Activated CD8-positive, alpha-beta T cell treated with anti-CD3 and anti-CD28 coated beads for 36 hours (primary cell): ENCODE results near the gene MMP8. TPM values are rescaled to one million over a fixed set of nuclear protein-coding genes. Genes with fewer than 3 reads are reported as not detected.
A peak's percentile ranks its signal among the peaks of the same experiment; 100 is the strongest.
"Not testable (repeated sequence)": the region's sequence is repeated elsewhere in the genome, so short reads cannot be mapped to it uniquely, and the experiment has no call there.

ENCODE experiments used
- ATAC-seq: fragments of 200-7000 bp; cut with Tn5 transposase; one replicate; pipeline ENCODE4 v1.10.0; 2021; ENCODE audit warnings: mild to moderate bottlenecking, moderate library complexity
- CTCF ChIA-PET: fragments of 350-600 bp; sonication (Branson Sonifier 250); formaldehyde crosslinking; loops from one replicate; lab custom pipeline; 2021; ENCODE audit warnings: antibody characterized with exemption; lab: Charles Lee
- POLR2A ChIA-PET: fragments of 350-600 bp; sonication (Branson Sonifier 250); formaldehyde crosslinking; loops from one replicate; lab custom pipeline; 2021; ENCODE audit warnings: antibody characterized with exemption; lab: Charles Lee
- DNase-seq: peaks from one replicate; pipeline ENCODE4 v3.0.0-alpha.2; 2020
- H3K27ac Mint-ChIP-seq: one replicate; pipeline ENCODE4 v1.8.0; 2021; ENCODE audit warnings: mild to moderate bottlenecking, mixed read lengths
- H3K27me3 Mint-ChIP-seq: one replicate; pipeline ENCODE4 v1.8.0; 2021; ENCODE audit warnings: mixed read lengths
- H3K36me3 Mint-ChIP-seq: one replicate; pipeline ENCODE4 v1.8.0; 2021; ENCODE audit warnings: low read depth, mixed read lengths
- H3K4me1 Mint-ChIP-seq: one replicate; pipeline ENCODE4 v1.8.0; 2021; ENCODE audit warnings: low read depth, mixed read lengths
- H3K4me3 Mint-ChIP-seq: one replicate; pipeline ENCODE4 v1.8.0; 2021; ENCODE audit warnings: mild to moderate bottlenecking, moderate library complexity, mixed read lengths
- H3K9me3 Mint-ChIP-seq: one replicate; pipeline ENCODE4 v1.8.0; 2021; ENCODE audit warnings: mixed read lengths
- intact Hi-C: fragments of 100-400 bp; cut with micrococcal nuclease; formaldehyde crosslinking; loops from one replicate; pipeline ENCODE4 v1.10.0; 2022
- total RNA-seq, 2 experiments: library from RNA; stranded (reverse); gene quantifications; one replicate each; pipeline ENCODE4 v1.2.3, GENCODE V29; 2021
- TF ChIP-seq, protein P1 (sequence below): fragments of 200-600 bp; IDR thresholded peaks from one replicate; pipeline ENCODE4 v1.8.0; 2022; ENCODE audit warnings: antibody characterized with exemption, mild to moderate bottlenecking

MMP8 gene
- total RNA-seq, 2 experiments from 2014 or later, result not detected

DNA sequence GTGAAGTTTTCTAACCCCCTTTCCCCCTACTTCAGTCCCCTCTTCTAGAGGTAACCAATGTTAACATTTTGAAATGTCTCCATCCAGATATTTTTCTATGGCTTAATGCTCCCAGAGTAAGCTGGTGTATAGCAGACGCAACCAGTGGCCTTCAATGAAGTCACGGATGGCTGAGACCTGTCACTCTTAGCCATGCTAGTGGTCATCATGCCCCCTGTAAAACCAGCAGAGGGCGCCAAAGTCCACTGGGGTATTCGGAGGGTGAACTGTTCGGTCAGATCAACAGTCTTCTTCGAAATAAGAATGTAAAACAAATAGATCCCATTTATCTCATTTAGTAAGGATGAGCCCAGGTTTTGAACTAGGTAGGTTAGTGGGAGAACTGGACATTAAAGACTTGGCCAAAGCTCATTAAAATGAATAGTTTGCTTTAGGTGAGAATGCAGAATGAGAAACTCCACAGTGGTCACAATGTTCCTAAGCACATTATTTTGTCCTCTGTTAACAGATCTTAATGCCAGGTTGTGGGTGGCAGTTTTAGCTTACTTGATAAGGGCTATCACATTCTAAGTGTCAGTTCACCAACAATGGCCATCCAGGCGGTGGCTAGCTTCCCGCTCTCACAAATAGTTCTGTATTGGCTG, 8.6 kb upstream of the MMP8 start:
- intact Hi-C loops, result loop anchor here (5.0 kb wide), 1 partner anchor 209 kb away; no protein-coding TSS in a partner anchor
- TF ChIP-seq, protein P1, sequence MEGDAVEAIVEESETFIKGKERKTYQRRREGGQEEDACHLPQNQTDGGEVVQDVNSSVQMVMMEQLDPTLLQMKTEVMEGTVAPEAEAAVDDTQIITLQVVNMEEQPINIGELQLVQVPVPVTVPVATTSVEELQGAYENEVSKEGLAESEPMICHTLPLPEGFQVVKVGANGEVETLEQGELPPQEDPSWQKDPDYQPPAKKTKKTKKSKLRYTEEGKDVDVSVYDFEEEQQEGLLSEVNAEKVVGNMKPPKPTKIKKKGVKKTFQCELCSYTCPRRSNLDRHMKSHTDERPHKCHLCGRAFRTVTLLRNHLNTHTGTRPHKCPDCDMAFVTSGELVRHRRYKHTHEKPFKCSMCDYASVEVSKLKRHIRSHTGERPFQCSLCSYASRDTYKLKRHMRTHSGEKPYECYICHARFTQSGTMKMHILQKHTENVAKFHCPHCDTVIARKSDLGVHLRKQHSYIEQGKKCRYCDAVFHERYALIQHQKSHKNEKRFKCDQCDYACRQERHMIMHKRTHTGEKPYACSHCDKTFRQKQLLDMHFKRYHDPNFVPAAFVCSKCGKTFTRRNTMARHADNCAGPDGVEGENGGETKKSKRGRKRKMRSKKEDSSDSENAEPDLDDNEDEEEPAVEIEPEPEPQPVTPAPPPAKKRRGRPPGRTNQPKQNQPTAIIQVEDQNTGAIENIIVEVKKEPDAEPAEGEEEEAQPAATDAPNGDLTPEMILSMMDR, result peak; percentile 72
- CTCF ChIA-PET, result interaction anchor here (0.9 to 1.9 kb wide), 10 partner anchors 24 to 320 kb away, joined by 3 to 15 read pairs (median 3); partner anchors contain the start of gene MMP27
- Mint-ChIP-seq H3K4me1 (no peaks in the 10 kb centered on the region), H3K27ac (no peak overlapping the region), H3K36me3 (no peaks in the 10 kb centered on the region), H3K4me3 (no peak overlapping the region), H3K9me3 (no peaks in the 10 kb centered on the region), H3K27me3 (peaks cover 22% of the 10 kb centered on the region)
- ATAC-seq (peak; percentile 53), DNase-seq (peak; percentile 71)
- POLR2A ChIA-PET, result interaction anchor here (0.7 kb wide), 1 partner anchor 1190 kb away, joined by 3 read pairs; no protein-coding TSS in a partner anchor

- H3K4me1 Mint-ChIP-seq, H3K36me3 Mint-ChIP-seq, H3K27ac Mint-ChIP-seq, POLR2A ChIA-PET, H3K9me3 Mint-ChIP-seq, H3K4me3 Mint-ChIP-seq, DNase-seq, ATAC-seq: not testable (repeated sequence)
- intact Hi-C loops, result loop anchor here (5.0 kb wide), 1 partner anchor 211 kb away; no protein-coding TSS in a partner anchor
- peaks cover 16% of the 10 kb centered on the region for H3K27me3 Mint-ChIP-seq
- CTCF ChIA-PET, result interaction anchor here (1.3 kb wide), 1 partner anchor 211 kb away, joined by 4 read pairs; no protein-coding TSS in a partner anchor
These were observed 6.2 kb upstream of the MMP8 start for GRCh38 chr11:102730944-102731343.

- intact Hi-C loops, result loop anchor here (5.0 kb wide), 1 partner anchor 212 kb away; no protein-coding TSS in a partner anchor
- Mint-ChIP-seq H3K36me3 (no peaks in the 10 kb centered on the region), H3K9me3 (no peaks in the 10 kb centered on the region), H3K27me3 (peaks cover 15% of the 10 kb centered on the region), H3K4me1 (no peaks in the 10 kb centered on the region), H3K4me3 (no peak overlapping the region), H3K27ac (no peak overlapping the region)
- CTCF ChIA-PET, result no interaction called here
- TF ChIP-seq, protein P1, result no peak
- DNase-seq (no peak), ATAC-seq (no peak)
- POLR2A ChIA-PET, result no interaction called here
These were observed 5.4 kb upstream of the MMP8 start for GRCh38 chr11:102729849-102730815.

GRCh38 chr11:102727890-102728289, 3.1 kb upstream of the MMP8 start:
- Mint-ChIP-seq H3K4me1 (no peaks in the 10 kb centered on the region), H3K27ac (no peak overlapping the region)
- CTCF ChIA-PET, result no interaction called here

GRCh38 chr11:102722821-102723220, 1.9 kb downstream of the MMP8 start:
- no peaks in the 10 kb centered on the region for H3K9me3 Mint-ChIP-seq

More at GRCh38 chr11:102727890-102728289, 3.1 kb upstream of the MMP8 start:
- intact Hi-C loops, result no loop called here
- POLR2A ChIA-PET, result no interaction called here
- no peaks in the 10 kb centered on the region for H3K36me3 Mint-ChIP-seq
- TF ChIP-seq, protein P1, result no peak
- no peak overlapping the region for H3K4me3 Mint-ChIP-seq
- H3K9me3 Mint-ChIP-seq, result no peaks in the 10 kb centered on the region
- ATAC-seq (no peak), DNase-seq (no peak)
- peaks cover 1% of the 10 kb centered on the region for H3K27me3 Mint-ChIP-seq

More at GRCh38 chr11:102722821-102723220, 1.9 kb downstream of the MMP8 start:
- H3K36me3 Mint-ChIP-seq, result no peaks in the 10 kb centered on the region
- intact Hi-C loops, result no loop called here
- POLR2A ChIA-PET, result no interaction called here
- no peak overlapping the region for H3K4me3 Mint-ChIP-seq
- TF ChIP-seq, protein P1, result no peak
- no peak for DNase-seq
- no peak for ATAC-seq
- H3K27me3 Mint-ChIP-seq, result peaks cover 5% of the 10 kb centered on the region
- H3K27ac Mint-ChIP-seq, result no peak overlapping the region
- H3K4me1 Mint-ChIP-seq, result no peaks in the 10 kb centered on the region
- CTCF ChIA-PET, result no interaction called here
